ENCODE results near the gene GPR162.

DNA sequence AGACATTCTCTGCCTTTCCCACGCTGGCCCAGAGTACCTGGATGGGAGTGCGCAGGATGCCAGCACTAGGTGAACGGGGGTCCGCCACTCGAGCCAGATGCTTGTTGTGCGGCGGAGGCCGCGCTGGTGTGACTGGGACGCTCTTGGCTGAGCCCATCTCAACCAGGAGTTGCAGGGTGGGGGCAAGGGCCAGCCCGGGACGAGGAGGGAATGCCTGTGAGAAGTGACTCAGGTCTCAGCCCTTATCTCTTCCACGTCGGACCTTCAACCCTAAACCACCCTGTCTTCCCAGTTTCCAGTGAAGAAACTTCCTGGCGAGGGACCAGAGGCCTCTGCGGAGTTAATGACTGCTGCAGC is 29.2 kb downstream of the GPR162 start:
- TF ChIP-seq, protein P1, sequence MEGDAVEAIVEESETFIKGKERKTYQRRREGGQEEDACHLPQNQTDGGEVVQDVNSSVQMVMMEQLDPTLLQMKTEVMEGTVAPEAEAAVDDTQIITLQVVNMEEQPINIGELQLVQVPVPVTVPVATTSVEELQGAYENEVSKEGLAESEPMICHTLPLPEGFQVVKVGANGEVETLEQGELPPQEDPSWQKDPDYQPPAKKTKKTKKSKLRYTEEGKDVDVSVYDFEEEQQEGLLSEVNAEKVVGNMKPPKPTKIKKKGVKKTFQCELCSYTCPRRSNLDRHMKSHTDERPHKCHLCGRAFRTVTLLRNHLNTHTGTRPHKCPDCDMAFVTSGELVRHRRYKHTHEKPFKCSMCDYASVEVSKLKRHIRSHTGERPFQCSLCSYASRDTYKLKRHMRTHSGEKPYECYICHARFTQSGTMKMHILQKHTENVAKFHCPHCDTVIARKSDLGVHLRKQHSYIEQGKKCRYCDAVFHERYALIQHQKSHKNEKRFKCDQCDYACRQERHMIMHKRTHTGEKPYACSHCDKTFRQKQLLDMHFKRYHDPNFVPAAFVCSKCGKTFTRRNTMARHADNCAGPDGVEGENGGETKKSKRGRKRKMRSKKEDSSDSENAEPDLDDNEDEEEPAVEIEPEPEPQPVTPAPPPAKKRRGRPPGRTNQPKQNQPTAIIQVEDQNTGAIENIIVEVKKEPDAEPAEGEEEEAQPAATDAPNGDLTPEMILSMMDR (IDR thresholded peaks at IDR 0.05) = no peak
- TF ChIP-seq POLR2A (IDR thresholded peaks at IDR 0.05) = no peak
